ENCODE data around the gene BZW1.

DNA sequence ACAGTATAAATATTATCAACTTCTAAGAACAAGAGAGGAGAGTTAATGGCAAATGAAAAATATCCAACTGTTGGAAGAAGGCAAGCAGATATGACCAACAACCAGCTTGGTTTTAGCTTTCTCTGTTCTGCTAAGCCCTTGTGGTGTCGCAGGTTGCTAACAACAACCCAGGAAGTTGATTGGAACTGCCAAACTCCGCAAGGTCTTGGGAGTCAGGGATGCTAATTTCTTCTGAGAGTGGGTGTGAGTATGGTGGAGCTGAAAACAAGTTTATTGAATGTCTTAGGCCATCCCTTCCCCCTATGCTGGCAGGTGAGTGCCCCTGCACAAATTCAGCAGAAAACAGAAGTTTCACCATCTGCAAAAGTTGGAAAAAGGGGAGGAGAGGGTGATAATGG lies 17.5 kb downstream of the BZW1 start:
- TF ChIP-seq CTCF (conservative IDR thresholded peaks at IDR 0.05) (no peak), EZH2 (IDR thresholded peaks at IDR 0.05; ENCODE audit: low read depth) (no peak)
